RWPE2 (cell line): ENCODE results near the gene ZBTB18.

ENCODE experiments used
- ATAC-seq: fragments of 200-7000 bp; cut with Tn5 transposase; 3 replicates; pipeline ENCODE4 v1.9.1; 2021; ENCODE audit warnings: low read depth
- DNase-seq: peaks from one replicate; pipeline ENCODE4 v3.0.0-alpha.2; 2020; ENCODE audit warnings: low spot score
- H3K27ac ChIP-seq: fragments of 450-650 bp; 2 replicates; pipeline ENCODE4 v1.5.1; 2017; ENCODE audit warnings: mild to moderate bottlenecking; ENCODE audit not compliant: poor library complexity, severe bottlenecking
- H3K27me3 ChIP-seq: fragments of 250-450 bp; sonication (Bioruptor Pico); 2 replicates; pipeline ENCODE4 v1.5.1; 2021; ENCODE audit warnings: mild to moderate bottlenecking, moderate library complexity; ENCODE audit not compliant: insufficient read depth, poor library complexity, severe bottlenecking
- H3K36me3 ChIP-seq: fragments of 250-450 bp; sonication (Bioruptor Pico); 2 replicates; pipeline ENCODE4 v1.5.1; 2020; ENCODE audit warnings: low read depth, mild to moderate bottlenecking, moderate library complexity
- H3K4me1 ChIP-seq: fragments of 250-450 bp; sonication (Bioruptor Pico); 2 replicates; pipeline ENCODE4 v1.5.1; 2021; ENCODE audit warnings: mild to moderate bottlenecking, moderate library complexity; ENCODE audit not compliant: insufficient read depth, poor library complexity, severe bottlenecking
- H3K4me3 ChIP-seq: fragments of 250-450 bp; sonication (Bioruptor Pico); 2 replicates; pipeline ENCODE4 v1.5.1; 2021; ENCODE audit warnings: mild to moderate bottlenecking, moderate library complexity; ENCODE audit not compliant: severe bottlenecking
- H3K9me3 ChIP-seq: fragments of 250-450 bp; sonication (Bioruptor Pico); 2 replicates; pipeline ENCODE4 v1.5.1; 2021; ENCODE audit warnings: mild to moderate bottlenecking, moderate library complexity; ENCODE audit not compliant: severe bottlenecking
- TF ChIP-seq, protein P1 (sequence below): fragments of 450-650 bp; IDR thresholded peaks from one replicate; pipeline ENCODE4 v1.5.1; 2017; ENCODE audit warnings: mild to moderate bottlenecking, moderate library complexity; ENCODE audit not compliant: poor library complexity, severe bottlenecking

ZBTB18 gene

DNA sequence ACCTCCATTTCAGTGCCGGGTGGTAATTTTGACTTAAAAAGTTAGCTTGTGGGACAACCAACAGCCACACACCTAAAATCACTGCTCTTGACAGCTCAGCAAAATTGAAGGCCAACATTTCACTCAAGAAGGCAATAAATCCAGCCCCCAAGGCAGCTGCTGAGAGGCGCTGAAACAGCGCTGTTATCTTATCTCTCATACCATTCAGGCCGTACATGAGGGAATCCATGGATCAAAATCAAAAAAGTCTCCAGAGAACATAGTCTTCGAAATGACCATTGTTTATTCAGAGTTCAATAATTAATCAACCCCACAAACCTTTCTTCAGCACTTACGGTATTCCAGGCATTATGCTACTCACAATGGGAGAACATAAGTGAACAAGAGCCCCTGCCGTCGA is 38.5 kb downstream of the ZBTB18 start:
- ATAC-seq (no peak), DNase-seq (no peak)
- Histone ChIP-seq H3K27me3 (no peaks in the 10 kb centered on the region), H3K36me3 (no peaks in the 10 kb centered on the region), H3K27ac (no peak overlapping the region), H3K9me3 (no peaks in the 10 kb centered on the region), H3K4me1 (no peaks in the 10 kb centered on the region), H3K4me3 (no peak overlapping the region)
- TF ChIP-seq, protein P1, sequence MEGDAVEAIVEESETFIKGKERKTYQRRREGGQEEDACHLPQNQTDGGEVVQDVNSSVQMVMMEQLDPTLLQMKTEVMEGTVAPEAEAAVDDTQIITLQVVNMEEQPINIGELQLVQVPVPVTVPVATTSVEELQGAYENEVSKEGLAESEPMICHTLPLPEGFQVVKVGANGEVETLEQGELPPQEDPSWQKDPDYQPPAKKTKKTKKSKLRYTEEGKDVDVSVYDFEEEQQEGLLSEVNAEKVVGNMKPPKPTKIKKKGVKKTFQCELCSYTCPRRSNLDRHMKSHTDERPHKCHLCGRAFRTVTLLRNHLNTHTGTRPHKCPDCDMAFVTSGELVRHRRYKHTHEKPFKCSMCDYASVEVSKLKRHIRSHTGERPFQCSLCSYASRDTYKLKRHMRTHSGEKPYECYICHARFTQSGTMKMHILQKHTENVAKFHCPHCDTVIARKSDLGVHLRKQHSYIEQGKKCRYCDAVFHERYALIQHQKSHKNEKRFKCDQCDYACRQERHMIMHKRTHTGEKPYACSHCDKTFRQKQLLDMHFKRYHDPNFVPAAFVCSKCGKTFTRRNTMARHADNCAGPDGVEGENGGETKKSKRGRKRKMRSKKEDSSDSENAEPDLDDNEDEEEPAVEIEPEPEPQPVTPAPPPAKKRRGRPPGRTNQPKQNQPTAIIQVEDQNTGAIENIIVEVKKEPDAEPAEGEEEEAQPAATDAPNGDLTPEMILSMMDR = no peak

DNA sequence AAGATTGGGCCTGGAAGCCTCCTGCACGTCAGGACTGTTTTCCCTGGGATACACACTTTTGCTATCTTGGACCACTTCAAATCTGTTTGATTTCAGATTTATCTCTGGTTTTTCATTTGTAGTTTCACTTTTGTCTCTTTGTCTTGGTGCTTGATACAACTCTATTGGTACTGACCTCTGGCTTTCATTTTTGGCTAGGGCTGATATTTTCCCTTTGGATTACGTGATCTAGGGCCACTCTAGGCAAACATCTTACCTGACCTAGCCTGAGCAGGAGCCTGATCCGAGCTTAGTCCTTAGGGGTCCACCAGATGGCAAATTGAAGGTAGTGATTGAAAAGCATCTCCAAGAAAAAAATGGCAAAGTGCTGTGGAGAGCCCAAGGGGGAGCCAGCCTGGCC is 39.6 kb downstream of the ZBTB18 start:
- TF ChIP-seq, protein P1 = no peak
- DNase-seq (no peak), ATAC-seq (no peak)
- no peaks in the 10 kb centered on the region for H3K4me1 ChIP-seq
- no peak overlapping the region for H3K27ac ChIP-seq
- H3K36me3 ChIP-seq = no peaks in the 10 kb centered on the region
- no peak overlapping the region for H3K4me3 ChIP-seq
- H3K27me3 ChIP-seq = no peaks in the 10 kb centered on the region
- no peaks in the 10 kb centered on the region for H3K9me3 ChIP-seq

DNA sequence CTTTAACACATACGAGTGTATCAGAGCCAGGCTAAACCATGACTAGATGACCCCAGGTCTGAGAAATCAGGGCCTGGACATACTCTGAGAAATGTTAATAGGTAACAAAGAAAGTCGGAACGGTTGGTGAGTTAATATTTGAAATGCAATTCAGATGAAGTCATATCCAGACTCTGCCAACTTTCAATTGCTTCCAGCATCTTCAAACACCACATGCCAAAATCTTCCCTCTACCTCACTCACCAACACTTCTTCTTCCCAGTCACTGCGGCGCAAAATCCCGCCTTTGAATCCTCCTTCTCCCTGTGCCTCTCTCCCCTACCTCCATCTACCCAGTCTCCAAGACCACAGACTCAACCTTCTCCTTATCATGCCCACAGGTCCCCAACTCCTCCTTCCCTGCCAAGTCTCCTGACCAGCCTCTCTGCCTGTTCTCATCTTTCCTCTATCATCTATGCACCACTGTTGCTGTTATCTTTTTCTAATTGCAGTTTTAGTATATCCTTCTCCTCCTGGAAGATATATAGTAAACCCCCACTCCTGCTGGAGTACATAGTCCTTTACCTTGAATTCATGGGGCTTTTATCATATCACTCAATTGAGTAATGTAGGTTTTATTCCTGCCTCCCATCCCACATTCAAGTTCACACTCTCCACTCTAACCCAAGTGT is 41.3 kb downstream of the ZBTB18 start:
- Histone ChIP-seq H3K27ac (no peak overlapping the region), H3K27me3 (no peaks in the 10 kb centered on the region), H3K4me1 (no peaks in the 10 kb centered on the region), H3K4me3 (no peak overlapping the region), H3K9me3 (no peaks in the 10 kb centered on the region), H3K36me3 (no peaks in the 10 kb centered on the region)
- DNase-seq (no peak), ATAC-seq (no peak)
- TF ChIP-seq, protein P1 = no peak

DNA sequence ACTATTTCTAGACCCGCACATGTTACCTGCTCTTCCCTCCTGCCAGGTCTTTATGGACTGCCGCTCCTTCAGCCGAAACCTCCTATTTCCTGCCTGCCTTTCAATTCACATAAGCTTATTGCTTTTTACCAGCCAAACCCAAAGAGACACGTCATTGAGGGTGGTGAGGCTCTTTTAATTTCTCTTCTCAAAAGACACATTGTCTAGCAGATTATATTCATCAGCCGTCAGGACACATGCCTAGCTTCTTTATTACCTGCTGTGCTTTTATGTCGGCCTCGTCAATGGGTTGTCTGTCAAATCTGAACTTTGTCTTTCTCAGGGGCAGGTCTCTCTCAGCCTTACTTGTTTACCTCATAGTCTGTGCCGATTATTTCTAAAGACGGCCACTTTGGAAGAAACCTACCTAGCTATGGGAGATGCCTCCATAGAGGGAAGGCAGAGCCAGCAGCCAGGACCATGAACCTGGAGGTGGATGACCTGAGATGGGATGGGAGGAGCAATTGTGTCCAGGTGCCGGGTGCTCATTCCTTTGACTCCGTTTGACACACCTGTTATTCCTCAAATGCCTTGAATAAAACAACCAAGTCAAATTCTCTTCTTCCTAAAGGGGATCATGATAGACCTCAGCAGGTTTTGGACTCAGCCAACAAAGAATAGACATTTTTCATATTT is 42.0 kb downstream of the ZBTB18 start:
- DNase-seq = no peak
- no peaks in the 10 kb centered on the region for H3K4me1 ChIP-seq

More for the DNA sequence above, 42.0 kb downstream of the ZBTB18 start:
- Histone ChIP-seq H3K36me3 (no peaks in the 10 kb centered on the region), H3K27me3 (no peaks in the 10 kb centered on the region), H3K9me3 (no peaks in the 10 kb centered on the region), H3K27ac (no peak overlapping the region), H3K4me3 (no peak overlapping the region)
- TF ChIP-seq, protein P1 = no peak
- no peak for ATAC-seq
